HG03196 (cell line): ENCODE results near the gene LRRN2.

Experiments
- ATAC-seq: cut with Tn5 transposase; IDR thresholded peaks from one replicate; pipeline ENCODE4 v1.9.1; 2021; ENCODE audit not compliant: unreplicated experiment

Gene LRRN2

DNA sequence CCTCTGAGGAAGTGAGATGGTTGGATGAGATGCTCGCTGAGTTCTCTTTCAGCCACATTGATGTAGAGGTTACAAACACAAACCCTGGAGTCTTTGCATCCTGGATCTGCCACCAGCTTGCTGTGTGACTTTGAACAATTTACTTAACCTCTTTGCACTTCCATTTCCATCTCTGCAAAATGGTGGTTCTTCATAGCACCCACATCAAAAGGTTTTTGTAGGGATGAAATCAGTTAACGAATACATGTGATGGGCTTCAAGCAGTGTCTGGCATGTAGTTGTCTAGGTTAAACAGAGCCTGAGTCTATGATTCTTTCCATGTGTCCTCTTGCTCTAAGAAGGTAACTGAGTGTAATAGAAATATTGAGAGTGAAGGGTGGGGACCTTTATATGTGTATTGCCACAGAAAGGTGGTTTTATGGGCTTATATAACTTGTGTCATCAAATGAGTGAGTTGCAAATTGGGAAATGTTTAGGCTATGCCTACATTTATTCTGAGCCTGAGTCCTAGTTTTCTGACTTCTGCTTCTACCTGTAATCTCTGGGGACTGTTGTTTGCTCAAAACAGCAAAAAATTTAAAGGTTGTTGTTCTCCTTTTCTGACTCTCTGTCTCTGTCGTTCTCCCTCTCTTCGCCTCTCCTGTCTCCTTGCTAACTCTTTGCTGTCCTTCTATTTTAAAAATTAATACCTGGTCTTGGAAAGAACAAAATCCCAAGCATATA lies 27.3 kb upstream of the LRRN2 start:
- no peak for ATAC-seq

DNA sequence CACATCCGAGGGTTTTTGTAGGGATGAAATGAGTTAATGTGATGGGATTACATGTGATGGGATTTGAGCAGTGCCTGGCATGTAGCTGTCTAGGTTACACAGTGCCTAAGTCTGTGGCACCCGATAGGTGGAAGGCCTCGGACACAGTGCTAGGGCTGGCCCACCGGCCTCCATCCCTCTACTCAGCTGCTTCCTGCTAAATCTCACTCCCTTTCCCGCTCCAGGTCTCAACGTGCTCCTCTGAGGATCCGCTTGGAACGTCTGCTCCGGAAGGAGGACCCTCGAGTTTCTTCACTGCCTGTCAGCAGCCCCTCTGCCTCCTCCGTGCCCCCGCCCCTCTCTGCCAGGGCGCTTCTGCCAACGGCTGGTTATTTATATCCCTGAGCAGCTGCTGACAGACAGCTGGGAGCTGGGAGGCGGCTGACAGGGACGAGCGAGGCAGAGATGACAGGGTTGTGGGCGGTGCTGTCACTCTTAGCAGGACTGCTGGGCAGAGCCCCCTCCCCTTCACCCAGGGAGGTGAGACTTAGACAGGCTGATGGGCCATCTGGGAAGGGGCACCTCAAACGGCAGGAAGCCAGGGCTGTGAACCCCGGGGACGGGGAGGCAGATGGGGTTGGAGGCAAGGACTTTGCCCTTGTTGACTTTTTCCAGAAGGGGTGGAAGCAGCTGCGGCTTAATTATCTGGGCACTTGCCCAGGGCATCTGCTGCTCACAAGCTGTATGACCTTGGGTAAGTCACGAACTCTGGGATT lies 26.6 kb upstream of the LRRN2 start:
- no peak for ATAC-seq

DNA sequence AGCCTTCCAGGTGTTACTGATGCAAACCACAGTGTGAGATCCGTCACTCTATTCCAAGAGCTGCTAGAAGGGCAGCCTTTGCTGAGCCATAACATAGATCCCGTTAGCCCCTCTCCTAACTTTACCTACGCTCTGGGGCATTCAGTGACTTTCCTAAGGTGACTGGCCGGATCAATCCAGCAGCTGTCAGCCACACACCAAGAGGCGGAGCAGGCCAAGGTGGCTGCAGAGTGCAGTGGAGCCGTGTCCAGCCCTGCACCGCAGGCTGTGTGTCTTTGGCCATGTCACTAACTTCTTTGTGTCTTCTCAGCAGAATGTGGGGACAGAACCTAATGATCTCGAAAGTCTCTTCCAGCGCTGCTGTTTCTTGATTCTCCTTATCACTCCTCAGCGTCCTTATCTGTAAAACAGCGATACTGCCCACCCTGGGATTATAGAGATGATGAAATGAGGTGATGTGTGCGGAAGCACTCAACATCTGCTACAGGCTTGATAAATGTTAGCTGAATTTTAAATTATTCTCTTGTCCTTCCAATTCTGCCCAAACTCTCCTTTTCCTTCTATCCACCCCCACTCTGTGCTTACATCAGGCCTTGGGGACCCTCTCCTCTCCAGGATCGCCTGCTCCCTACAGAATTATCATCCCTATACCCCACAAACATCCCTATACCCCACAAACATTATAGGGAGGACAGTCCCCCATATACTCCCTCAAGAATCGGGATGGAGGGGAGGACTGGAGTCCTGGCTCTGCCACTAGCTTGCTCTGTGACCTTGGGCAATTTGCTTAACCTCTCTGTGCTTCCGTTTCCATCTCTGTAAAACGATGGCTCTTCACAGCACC lies 25.8 kb upstream of the LRRN2 start:
- no peak for ATAC-seq

DNA sequence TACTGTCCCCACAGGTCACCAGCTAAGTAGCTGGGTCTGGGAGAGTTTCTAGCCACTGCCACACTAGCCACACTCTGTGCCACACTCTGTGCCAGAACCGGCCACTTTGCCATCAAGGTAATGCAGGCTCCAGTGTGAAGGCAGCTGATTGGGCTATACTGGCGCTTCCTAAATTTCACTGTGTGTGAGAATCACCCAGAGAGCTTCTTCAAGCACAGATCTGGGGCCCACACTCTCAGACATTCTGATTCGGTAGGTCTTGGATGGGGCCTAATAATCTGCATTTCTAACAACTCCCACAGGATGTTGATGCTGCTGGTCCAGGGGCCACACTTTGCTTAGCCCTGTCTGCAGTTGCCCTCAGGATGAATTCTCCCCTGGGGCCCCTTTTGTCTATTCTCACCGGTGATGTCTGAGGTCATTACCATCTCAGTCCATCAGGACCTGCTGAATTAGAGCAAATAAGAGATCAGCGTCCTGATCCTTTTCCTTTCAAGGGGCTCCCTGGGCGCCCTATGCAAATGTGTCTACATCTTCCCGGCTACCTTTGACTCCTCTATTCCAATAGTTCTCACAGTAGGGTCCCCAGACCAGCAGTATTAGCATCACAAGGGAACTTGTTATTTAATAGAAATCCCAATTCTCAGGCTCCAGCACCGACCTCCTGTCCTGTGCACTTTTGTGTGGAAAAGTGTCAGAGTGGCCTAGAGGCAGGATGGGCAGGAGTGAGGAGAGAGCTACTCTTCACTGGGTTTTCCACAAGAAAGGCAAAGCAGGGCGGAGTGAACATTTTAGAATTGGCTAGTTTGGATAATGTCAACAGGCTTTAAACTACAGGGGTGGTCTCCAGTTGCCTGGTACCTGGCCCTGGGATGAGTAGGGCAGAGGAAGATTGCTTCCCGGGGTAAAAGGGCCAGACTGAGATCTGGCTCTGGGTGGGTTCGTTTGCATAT lies 24.7 kb upstream of the LRRN2 start:
- no peak for ATAC-seq

DNA sequence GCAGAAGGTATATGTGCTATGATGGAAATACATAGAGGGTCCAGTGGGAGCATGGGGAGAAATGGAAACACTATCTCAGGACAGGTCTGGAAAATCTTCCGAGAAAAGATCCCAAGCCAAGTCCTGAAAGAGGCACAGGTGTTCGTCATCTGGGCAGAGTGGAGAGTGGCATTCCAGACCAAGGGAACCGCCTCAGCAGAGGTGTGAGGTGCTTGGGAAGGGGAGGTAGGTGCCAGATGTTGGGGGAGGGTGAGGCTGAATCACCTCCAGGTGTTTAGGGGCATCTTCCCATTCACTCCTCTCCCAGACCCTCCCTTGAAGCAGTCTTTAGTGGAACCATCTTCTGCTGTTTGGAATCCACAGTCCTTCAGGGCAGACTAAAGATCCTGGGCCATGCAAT lies 23.5 kb upstream of the LRRN2 start:
- ATAC-seq = no peak

DNA sequence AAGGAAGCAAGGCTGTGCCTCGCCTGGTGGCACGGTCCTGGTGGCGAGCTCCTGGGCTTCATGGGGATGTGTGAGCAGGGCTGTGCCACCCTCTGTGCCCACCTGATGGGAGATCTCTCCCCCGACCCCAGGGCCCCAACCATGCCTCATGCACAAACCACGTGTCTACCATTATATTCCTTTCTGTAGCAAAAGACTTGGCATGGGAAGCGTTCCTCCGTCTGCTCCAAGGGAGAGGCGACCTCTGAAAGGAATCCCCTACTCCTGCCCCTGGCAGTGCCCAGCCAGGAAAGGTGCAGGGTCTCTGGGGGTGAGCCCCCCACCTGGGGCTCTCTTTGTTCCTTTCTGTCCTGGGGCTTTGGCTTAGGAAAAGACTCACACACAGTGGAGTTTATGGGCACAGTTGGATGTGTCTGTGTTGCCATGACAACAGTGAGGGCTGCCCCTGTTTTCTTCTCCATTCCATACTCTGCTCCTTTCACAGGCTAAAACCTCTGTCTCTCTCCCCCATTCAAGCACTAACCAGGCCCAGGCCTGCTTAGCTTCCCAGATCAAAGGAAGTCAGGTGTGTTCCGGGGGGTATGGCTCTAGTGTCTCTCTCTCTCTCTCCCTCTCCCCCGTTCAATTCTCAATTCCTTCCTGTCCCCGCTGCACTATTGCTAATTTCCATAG lies 21.4 kb upstream of the LRRN2 start:
- no peak for ATAC-seq

DNA sequence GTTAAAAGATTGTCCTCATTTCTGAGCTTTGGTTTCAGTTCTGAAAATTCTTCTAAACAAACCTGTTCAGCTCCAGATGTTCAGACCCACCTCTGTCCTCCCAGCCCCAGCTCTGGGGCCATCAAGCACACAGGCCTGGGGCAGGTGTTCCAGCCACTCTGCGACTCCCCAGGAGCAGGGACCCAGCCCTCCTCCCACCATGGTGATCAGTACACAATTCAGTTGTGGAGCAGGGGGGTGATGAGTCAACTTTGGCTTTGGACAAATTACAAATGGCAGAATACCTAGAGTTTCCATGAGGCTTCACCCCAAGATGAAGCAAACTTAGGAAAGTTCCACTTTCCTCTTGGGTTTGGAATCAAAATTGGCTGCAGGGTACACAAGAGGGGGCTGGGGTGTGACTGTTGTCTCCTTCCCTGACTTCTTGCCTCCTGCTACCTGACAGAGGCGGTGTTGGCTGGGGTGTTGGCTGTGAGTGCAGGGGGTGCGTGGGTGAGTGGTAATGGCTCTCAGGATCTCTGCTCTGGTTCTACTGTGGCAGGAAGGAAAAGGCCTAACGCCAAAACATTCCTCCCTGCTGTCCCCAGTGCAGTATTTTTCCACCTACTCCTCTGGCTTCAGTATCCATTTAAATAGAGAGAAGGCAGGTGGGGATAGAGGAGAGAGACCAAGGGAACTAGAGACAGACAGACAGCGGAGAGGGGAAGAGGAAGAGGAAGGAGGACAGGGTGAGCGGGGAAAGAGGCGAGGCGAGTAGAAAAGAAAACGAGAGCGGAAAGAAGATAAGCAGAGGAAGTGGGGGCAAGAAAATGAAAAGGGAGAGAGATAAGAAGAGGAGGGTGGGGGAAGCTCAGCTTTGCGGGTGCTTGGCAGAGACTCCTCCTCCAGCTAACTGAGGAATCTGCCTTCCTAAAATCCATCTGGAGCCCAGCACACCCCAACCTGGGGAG lies 20.6 kb upstream of the LRRN2 start:
- no peak for ATAC-seq

DNA sequence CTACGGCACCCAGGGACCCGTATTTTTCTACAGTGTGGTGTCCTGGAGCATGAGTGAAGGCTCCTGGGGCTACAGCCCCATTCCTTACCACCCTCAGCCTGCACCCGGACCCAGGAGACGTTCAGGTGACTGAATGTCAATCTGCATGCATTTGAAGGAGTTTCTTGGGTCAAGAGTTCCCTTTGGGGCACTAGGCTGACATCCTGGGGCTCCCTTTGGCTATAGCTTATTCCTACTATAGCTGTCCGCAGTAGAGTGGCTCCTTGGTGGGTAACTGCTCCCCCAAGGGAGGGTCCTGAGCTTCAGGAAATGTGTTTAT lies 19.9 kb upstream of the LRRN2 start:
- ATAC-seq = no peak

DNA sequence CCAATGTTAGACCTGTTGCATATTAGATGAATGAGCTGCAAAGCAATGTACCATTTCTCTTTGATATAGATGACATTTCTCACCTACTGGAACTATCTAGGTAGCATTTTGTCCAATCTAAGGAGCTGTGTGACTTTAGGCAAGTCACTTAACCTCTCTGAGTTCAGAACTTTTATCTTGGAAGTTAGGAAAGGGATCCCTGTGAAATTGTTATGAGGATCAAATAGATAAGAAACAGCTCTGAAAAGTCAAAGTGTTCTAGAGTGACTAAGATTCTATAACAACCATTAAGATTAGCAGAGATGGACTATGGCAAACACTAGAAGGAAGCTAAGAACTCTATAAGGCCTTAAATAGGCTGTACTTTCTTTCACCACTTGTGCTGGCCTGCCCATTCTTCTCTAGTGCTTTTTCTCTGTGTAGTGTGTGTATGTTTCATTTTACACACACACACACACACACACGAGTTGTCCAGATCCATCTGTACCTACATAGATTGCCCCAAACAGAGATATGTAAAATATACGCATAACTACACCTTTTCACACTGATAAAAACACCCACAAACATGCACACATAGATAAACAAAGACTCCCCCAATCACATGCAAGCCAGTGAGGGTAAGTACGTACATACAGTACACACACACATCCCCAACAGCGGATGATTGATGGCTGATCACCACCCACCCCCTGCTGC lies 19.4 kb upstream of the LRRN2 start:
- ATAC-seq = no peak

DNA sequence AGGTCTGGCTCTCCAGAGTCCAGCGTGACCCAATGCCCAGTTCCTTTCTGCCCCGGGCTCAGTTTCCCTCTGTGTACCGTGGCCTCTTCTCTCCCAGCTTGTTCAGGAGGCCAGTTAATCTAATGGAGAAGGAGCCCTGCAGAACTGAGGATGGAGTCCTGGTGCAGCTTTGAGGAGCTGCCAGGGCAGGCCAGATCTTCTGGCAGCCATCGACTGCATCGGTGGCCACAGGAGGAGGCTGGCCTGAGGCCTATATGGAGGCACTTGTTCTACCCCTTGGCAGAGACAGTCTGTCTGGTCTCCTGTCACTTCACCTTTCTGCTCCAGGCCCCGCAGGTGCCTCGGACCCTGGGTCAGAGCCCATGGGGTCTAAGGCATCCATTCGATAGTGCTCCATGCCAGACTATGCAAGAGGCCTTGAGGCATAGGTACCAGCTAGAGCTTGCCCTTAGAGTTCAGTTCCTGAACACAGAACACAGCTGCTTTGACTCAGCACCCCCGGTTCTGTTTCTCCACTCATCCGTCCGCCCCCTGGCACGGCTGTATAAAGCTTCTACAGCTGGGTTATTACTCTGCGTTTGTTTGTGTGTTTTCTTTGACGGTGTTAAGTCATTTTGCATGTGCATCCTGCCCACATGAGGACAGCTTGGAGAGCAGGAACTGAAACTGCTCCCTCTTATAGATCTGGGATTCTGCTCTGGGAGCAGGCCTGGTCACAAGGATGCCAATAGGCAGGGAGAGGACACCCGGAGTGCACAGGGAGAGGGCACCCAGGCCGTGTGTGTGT lies 18.5 kb upstream of the LRRN2 start:
- no peak for ATAC-seq

DNA sequence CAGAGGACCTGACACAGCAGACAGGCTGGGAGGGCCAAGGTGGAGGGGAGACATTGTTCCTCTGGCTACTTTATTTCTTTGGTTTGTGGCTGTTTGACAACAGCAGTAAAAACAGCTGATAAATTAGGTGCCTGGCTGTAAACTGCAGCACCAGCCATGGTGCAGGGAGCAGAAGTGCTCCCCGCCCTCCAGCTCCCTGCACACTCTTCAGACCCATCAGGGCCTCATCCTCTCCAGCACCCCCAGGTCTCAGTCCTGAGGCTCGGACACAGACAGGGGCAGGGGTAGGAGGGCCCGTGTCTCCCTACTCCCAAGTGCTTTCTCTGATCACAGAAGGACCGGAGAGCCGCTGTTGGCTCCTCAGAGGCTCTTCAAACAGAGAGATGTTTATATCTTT lies 17.7 kb upstream of the LRRN2 start:
- ATAC-seq = no peak

DNA sequence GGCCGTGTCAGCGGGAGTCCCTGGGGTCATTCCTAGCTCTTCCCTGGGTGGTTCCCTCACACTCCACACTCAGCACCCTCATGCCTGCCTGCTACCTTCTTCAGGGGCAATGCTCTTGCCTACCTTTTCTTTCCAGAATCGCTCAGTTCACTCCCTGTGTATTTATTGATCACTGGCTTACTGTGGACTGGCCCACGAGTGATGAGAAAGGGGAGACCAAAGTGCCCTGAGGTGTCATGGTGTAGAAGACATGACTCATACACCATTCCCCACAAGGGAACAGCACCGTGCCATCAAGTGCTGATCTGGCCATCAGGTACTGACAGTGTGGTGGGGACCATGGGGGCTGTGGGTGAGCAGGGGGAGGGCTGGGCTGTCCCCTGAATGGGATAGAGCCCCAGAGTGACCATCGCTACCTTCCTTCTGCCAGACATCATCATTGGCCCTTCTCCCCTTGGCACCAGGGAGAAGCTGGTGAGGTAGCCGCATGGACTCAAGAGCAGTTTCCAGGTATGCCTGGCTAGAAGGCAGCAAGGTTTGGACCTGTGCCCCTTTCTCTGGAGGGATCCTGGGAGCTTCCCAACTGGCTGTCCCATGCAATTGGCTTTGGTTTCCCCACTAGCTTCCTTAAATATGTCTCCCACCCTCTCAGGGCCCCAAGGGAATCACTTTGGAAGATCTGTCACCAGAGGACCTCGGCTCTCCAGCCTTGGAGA lies 17.2 kb upstream of the LRRN2 start:
- no peak for ATAC-seq

DNA sequence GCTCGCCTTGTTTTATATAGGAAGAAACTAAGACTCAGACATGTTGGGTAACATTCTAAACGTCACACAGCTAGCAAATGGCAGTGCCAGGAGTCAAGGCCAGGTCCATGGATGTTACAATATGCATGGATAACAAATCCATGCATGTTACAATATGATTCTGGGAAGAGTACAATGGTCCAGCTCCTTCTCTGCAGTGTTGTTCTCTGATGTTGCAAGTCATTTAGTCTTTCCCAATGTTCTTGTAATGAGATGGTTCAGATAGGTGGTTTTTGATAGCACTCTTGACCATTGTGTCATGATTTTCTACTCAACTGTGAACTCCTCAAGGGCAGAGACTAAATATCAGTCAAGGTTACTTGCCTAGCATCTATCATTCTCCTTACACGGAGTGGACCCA lies 15.7 kb upstream of the LRRN2 start:
- ATAC-seq = no peak

DNA sequence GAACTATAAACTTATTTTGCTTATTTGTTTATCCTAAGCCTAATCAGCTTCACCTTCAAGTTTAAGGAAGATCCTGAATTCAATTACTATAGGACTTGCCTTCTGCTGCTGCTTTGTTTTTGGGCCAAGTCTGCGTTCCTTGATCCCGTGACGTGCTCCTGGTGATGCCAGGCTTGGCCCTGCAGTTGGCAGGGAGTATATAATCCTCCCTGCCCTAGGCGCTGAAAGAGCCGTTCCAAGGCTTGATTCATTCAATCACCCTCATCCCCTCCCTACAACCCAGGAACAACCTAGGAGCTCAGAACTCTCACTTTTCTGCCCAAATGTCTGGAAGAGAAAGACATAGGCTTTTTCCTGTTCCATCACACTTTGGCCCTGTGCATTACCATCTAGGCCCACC lies 12.4 kb upstream of the LRRN2 start:
- ATAC-seq = no peak

DNA sequence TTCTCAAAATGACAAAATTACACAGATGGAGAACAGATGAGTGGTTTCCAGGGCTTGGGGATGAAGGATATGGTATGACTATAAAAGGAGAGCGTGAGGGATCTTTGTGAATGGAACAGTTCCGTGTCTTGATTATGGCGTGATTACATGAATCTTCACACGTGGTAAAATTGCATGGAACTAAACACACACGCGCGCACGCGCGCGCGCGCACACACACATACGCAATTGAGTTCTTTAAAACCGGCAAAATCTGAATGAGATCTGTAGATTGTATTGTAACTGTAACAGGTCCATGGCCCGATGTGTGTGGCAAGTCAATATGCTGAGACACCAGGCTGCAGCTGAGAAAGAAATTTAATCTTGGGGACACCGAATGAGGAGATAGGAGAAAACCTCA lies 11.1 kb upstream of the LRRN2 start:
- ATAC-seq = no peak

DNA sequence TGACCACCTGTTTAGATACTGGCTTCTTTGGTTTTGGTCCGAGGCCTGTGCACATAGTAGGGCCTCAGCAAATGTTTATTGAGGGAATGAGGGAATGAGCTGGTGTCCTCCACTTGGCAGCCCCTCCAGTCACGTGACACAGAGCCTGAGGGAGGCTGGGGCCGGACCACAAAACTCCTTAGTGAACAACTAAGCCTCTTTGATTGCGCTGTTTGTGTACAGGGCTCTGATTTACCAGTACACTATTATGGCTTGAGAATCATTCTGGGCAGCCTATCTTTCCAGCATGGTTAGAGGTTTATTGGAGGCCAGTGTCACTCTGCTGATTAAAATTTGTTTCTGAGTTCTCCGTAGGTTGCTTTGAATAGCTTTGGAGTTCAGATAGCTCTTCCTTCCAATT lies 10.2 kb upstream of the LRRN2 start:
- ATAC-seq = no peak

DNA sequence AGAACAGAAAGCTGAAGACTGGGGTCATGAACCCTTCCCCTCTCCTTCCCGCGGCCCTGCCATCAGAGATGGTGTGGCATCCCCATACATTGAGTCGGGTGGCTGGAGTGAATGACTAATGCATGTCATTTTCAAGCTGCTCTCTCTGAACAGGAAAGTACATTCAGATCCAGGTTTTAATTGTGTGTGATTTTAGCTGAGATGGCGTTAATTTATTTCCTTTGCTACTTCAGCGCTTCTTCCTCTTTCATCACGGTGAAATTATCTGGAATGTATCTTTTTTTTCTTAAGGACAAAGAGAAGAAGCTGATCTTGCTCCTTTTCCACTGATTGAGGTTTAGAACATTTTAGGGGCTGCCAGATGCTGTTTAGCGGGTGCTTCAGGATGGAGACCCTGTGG lies 8.6 kb upstream of the LRRN2 start:
- no peak for ATAC-seq
